Fibroblast of skin of abdomen (primary cell): ENCODE data around the gene DHODH.
"Not testable (repeated sequence)": the region's sequence is repeated elsewhere in the genome, so short reads cannot be mapped to it uniquely, and the experiment has no call there.

Source experiments
- DNase-seq: peaks from one replicate; pipeline ENCODE4 v3.0.0-alpha.2; 2013

Gene DHODH

DNA sequence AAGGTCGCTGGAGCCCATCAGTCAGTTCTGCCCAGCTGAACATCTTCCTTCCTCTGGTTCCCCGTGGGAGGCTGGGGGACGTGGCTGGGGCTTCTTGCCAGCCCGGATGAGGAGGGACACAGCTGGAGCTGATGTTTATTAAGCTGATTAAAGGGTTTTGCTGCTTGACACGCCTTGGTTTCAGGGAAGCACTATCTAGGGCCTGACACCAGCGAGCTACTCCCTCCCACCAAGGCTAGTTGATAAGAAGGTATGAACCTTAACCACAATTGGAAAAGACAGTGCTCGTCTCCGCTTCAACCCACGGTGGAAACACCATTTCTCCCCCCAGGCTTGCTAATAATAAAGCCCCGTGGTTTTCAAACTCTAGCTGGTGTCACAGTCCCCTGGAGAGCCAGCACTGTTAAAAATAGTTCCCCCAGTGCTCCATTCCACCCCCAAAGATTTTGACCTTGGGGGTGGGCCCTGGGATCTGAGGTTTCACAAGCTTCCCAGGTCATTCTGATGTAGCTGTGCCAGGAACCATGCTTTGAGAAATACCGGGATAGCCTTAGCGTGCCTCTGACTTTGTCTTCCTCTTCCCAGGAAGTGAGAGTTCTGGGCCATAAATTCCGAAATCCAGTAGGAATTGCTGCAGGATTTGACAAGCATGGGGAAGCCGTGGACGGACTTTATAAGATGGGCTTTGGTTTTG lies 5.5 kb downstream of the DHODH start:
- no peak for DNase-seq

DNA sequence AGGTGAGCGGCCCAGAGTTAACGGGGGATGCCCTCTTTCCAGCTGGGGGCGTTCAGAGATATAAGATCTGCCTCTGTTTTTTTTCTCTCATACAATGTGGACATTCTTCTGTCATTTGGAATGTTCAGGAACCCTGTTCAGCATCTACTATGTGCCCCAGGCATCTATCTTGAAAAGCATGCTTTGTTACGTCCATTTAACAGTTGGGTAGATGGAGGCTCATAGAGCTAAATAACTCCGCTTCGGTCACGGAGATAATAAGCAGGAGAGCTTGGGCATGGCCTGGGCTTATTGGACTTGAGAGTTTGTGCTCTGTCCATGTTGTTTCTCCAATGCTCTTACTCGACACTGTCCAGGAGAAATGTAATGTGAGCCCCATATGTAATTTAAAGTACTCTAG lies 6.1 kb downstream of the DHODH start:
- DNase-seq = no peak

DNA sequence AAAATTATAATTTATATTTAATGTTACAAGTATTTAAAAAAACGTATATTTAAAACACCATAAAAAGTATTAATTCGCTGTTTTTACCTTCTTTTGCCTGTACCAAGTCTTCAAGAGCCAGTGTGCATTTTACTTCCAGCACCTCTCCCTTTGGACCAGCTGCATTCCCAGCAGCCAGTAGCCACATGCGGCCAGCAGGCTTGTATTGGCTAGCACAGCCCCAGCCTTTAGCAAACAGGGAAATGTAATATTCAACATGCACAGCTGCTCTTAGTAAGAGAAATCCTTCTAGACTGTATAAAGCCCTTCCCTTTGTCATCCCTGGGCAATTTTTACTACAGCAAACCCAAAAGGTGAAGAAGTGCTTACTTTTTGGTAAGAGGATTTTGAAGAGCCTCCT lies 6.6 kb downstream of the DHODH start:
- DNase-seq = no peak

DNA sequence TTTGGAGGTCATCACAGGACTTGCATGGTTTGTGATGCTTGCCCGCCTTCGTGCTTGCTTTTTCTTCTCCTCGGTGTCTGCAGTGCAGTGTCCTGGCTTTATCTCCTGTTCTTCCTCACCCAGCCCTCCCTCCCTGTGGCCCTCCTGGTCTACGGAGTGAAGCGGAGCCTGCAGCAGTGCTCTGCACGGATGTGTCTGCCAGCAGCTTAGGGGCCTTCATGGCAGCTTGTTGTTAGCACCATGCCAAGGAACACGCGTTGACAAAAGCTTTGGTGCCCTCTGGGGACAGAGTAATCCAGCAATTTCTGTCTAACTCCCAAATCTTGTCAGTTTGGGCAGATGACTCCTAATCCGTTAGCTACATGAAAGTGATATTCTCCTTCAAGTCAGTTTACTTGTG lies 9.9 kb downstream of the DHODH start:
- no peak for DNase-seq

DNA sequence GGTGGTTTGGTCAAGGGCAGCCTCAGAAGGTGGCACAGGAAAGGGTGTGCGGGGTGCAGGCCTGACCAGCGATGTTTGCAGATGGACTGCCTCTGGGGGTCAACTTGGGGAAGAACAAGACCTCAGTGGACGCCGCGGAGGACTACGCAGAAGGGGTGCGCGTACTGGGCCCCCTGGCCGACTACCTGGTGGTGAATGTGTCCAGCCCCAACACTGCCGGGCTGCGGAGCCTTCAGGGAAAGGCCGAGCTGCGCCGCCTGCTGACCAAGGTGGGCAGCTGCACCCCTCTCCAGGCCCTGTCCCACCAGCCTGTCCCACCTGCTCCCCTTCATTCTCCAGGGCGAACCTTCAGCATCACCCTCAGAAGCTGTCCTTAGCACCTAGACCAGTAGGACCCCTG lies 12.5 kb downstream of the DHODH start:
- no peak for DNase-seq

DNA sequence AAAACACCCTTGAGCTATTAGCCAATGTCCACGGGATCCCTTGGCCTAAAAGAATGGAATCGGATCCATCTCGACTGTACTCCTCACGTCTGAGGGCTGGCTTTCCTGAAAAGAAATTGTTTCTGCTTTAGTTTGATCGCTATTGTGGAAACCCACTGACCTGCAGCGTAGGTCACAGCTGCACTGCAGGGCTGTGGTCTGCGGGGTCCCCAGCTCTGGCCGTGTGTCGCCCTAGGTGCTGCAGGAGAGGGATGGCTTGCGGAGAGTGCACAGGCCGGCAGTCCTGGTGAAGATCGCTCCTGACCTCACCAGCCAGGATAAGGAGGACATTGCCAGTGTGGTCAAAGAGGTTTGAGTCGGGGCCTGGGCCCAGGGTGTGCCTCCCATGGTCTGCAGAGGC lies 13.6 kb downstream of the DHODH start:
- DNase-seq = no peak

DNA sequence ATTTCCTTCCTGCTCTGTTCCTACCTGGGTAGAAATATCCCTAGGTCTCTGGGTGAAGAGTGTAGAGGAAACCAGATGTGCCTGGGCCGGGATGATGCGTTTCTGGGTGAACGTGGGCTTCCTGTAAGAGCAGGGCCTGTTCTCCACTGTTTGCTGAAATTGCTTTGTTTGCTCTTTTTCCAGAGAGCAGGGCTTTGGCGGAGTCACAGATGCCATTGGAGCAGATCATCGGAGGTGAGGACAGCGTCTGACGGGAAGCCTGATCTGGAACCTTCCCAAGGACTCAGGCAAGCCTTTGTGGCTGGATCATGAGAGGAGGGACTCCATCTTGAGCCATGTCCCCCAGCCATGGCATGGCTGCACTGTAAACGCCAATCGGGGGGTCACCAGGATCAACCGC lies 15.4 kb downstream of the DHODH start:
- no peak for DNase-seq

DNA sequence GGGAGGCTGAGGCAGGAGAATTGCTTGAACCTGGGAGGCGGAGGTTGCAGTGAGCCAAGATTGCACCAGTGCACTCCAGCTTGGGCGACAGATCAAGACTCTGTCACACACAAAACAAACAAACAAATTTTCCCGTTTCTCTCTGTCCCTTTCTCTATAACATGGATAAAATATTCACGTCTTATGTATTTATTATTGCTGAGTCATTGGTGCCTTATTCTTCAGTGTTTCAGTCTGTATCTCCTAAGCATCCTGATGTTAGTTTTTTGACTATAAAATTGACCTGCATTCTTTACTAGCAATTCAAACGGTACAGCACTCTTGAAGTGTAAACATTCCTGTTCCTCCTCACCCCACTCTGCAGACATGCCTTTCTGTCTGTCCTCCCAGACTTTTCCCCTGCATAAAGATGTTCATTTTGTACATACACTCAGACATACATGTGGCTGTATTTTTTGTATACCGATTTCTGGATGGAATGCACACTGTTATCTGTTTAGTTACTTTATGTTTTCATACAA lies 16.4 kb downstream of the DHODH start:
- DNase-seq = no peak

DNA sequence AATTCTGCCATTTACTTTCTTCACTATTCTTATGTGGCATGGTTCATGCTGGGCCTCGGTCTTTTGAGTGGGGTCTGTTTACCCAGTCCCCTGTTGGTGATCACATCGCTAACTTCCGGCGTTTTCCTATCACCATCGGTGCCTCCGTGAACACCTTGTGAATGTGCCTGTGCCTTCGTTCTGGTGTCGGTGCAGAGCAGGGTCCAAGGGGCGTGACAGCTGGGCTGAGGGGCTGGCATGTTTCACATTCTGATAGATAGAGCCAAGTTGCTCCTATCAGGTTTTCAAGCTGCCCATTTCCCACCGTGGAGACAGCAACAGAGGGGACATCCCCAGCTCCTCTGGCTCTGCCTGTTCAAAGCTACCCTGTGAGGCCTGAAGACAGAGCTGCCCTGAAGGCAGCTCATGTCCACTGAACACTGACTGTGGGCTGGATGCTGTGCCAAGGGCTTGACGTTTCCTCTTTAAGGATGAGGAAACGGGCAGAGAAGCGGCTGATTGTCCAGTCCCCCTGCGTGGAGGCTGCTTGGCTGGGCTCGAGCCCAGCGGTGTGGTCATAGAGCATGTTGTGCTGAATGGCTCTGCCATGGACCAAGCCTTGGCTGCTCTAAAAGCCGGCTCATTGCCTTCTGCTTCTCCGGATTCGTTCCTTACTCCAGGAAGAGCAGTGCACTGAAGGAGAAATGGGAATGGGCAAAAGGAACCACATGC lies 17.0 kb downstream of the DHODH start:
- no peak for DNase-seq

DNA sequence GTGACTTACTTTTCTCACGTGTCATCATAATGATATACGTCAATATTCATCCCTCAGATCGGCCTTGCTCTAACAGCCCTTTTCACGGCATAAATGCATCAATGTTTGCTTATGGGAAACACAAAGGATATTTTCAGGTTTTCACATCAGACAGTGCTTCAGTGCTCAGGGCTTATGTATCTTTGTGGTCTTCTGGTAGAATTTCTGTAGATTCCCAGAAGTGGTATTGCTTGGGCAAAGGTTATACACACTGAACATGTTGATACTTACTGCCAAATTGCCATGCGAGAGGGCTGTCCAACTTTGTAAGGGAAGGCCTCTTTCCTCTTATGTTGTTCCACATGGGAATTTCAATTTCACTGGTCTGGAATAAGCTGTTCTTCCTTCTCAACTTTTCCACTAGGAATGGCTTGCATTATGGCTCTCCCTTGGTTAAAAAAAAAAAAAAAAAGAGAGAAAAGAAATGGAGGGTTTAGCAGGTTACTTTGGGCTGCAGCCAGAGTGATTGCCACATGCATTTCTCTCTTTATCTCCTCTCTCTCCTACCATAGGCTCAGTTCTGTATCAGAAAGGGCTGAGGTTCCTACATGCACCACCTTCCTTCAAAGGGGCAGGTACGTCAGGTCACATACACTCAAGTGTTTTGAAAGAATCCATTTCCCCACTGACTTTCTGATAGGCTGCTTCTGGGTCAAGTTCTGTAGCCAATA lies 19.3 kb downstream of the DHODH start:
- no peak for DNase-seq

DNA sequence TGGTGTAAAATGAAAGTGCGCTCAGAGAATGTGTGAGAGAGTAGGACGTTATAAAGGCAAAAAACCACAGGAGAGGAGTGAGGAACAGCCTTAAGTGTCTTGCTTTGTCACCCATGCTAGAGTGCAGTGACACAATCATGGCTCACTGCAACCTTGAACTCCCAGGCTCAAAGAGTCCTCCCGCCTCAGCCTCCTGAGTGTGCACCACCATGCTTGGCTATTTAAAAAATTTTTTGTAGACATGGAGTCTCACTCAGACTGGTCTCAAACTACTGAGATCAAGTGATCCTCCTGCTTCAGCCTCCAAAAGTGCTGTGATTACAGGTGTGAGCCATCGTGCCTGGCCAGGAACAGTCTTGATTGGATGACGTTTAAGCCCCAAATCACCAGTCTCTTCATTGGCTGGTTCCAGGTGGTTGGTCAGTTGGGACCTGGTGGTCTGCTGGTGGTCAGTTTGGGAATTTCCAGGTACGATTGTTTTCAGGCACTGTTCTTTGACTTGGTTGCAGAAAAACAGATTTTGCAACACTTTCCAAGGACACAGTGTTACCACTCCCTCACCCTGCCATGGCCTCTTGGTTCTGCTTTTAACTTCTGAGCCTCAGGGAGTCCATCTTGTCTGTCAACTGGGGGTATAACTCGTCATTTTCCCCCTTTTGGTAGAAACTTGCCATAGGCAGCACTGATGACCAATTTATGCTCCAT lies 21.2 kb downstream of the DHODH start:
- no peak for DNase-seq

DNA sequence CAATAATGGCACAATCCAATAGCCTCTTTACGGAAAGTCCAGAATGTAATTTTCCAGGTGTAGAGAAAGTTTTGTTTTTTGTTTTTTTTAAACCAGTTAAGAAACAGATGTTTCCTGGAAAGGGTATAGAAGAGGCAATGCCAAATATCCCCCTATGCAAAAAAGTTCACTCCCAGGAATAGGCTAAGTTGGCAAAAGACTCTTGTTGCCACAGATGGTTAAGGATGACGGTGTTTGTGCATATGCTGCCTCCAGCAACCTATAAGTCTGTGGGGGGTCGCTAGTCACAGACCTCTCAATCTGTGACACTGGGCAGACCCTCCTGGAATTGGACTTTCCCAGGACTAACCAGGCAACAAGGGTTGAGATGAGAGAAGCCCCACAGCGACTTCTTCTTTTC lies 24.9 kb downstream of the DHODH start:
- no peak for DNase-seq

DNA sequence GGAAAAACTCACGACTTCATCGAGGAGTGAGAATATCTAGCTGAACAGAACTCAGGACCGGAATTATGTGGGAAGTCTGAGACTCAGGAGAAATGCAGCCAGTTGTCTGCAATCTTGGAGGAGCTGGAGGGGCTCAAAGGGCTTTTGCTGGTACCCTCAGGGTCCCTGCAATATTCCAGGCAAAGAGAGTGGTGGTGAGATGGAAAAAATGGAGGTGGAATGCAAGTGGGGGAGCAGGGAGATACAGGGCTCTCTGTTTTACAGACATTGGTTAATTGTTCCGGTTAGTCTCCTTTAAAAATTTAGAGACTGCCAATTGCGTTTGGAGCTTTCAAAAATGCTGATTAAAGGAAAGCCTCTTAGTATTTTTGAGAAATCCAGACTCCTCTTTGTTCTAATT lies 27.6 kb downstream of the DHODH start:
- no peak for DNase-seq

DNA sequence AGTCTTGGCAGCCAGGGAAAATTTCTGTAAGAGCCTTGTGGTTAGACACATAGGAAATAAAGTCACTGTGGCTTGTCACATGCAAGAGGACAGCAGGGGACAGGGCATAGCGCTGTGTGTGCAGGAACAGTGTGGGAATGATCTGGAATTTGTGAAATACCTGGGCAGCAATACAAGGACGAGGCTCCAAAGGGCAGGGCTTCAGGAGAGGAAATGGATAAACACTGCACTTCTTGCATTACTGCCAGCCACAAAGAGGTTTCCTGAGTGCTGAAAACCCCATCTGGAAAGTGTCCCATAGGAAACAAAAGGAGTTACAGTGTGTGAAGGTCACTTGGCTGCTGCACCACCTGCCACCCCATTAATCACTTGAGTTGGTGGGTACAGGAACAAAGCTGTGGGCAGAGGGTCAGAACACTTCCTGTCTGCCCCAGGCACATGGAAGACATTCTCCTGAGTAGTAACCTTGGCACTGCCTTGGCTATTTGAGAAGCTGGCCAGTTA lies 33.7 kb downstream of the DHODH start:
- no peak for DNase-seq

DNA sequence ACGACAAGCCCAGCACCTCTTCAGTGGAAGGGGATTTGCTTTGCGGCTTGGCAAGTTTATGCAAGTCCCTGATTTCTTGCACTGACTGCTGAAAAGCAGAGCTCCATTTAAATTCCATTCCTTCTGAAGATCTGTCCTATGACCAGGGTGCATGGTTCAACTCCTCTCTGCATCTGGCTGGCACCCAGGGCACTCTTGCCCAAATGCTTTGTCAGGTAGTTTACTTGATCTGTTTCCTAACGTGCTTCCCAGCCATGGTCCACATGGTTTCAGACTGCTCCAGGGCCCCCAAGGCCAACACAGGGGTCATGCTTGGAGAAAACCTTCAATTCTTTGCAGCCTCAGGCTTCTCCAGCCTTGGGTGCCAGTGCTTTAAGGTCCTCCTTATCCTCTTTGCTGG lies 34.5 kb downstream of the DHODH start:
- DNase-seq = no peak

DNA sequence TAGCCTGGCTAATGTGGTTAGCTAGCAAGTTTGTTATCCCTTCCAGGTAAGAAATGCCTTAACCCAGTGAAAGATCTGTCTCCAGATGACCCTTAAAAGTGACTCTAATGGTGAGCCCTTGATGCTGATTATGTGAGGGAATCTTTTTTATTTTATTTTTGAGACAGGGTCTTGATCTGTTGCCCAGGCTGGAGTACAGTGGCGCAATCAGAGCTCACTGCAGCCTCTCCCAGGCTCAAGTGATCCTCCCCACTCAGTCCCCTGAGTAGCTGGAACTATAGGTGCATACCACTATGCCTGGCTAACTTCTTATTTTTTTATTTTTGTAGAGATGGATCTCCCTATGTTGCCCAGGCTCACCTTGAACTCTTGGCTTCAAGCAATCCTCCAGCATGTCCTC lies 35.0 kb downstream of the DHODH start:
- no peak for DNase-seq

DNA sequence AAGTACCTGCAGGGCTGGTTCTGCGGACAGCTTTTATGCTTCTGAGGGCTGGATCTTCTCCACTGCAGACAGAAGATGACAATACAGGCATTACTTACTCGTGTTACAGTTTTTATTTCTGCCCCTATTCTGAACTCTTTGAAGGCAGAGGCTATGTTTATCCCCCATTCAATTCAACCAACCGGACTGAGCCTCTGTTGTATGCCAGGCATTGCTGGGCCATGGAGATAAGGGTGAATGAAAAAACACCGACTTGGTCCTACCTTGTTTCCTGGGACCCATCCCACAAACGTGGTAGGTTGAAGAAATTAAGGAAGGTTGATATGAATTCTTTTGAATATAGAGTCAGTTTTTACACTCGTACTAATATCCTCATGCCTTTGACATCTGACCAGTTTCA lies 35.8 kb downstream of the DHODH start:
- no peak for DNase-seq

DNA sequence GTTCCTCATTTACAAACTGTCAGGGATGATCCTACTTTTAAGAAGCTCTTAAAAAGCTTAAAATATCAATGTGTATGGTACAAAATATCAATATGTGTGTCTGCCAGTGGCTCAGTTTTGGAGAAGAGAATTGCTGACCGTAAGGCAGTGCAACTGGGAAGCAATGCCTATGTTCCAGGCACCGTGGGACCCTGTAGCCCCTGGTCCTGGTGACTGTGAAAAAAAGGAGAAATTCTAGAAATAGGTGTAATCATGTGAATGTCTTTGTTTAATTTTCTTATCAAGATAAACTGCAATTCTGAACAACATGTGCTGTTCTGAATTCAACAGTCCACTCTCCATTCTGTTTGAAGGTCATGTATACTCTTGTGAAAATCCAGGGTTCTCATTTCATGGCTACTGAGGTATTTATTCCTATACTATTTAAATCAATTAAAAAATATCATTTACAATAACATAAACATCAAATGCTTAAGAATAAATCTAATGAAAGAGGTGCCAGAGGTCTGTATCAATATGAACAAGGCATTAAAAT lies 36.3 kb downstream of the DHODH start:
- no peak for DNase-seq

DNA sequence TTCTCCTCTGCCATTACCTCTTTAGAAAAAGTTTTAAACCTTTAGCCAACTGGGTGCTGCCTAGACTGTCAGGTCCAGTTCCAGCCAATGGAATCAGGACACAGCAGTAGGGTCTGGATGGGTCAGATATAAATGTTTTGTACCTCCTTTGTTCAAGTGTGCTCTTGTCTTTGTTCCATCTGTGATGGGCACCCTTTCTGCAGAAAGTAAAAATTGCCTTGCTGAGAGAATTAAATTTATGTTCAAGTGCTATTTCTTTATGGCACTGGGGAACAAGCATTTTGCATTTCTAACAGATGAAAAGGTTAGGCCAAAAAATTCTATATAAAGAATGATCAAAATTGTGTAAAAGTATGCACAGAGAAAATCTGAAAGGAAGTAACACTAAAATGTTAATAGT lies 40.6 kb downstream of the DHODH start:
- DNase-seq = no peak

DNA sequence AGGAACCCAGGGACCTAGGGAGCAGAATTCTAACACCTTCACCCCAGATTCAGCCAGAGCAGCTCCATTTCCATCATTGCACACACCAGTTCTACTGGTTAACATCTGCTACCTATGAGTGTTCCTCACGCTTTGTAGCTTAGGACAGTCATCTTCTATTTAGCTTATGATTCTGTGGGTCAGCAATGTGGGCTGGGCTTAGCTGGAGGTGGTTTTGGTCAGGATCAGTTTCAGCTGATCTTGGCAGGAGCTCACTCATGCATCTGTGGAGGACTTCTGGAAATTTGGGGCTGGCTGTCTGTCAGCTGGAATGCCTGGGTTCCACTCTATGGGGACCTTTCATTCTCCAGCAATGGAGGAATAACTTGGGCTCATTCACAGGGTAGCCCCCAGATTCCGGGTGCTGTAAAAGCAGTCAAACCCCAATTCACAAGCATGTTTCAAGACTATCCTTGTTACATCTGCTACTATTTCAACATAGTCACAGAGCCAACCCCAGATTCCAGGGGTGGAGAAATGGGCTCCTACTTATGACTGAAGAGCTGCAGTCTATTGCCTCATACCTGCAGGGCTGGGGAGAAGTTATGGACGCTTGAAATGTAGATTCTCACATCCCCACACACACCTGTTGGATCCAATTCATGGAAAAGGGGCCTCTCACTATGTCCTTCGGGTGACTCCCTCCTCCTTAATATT lies 42.4 kb downstream of the DHODH start:
- no peak for DNase-seq

DNA sequence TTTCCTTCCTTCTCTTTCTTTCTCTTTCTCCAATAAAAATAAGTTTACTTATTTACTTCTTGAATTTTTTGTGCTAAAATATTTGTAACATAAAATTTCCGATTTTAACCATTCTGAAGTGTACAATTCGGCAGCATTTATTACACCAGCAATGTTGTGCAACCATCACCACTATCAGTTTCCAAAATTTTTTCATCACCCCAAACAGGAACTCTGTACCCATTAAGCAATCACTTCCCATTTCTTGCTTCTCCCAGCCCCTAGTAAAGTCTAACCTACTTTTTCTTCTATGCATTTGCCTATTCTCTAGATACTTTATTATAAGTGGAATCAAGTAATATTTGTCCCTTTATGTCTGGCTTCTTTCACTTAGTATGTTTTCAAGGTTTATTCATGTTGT lies 43.3 kb downstream of the DHODH start:
- DNase-seq = no peak

DNA sequence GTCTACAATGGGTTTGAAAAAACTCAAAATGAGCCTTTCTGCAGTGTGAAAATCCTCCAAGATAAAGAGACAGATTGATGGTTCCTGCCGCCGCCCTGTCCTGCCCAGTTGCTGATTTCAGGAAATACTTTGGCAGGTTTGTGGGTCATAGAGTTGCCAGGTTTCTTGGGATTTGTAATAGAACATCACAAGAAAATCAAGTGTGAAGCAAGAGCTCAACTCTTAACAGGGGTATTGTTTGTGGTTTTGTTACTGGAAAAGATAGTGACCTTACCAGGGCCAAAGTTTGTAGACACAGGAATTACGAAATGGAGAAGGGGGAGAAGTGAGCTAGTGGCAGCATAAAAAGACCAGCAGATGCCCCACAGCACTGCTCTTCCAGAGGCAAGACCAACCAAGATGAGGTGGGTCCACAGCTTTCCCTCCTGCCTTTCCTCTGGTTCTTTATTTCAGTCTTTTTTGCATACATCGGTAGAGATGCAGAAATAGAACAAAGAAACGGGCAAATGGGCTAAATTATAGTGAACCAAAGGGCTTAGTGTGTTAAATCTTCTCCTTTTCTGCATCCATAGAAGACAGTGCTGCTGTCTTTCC lies 45.8 kb downstream of the DHODH start, which contains the start of gene HP:
Gene HP, plus strand, starts transcription at position 252 of the 594 bp plus-strand sequence. Its CDS starts 148 bp downstream, at position 400.
- not testable (repeated sequence) for DNase-seq
